HG02973 (cell line): ENCODE results near the gene CAPN9.
"Not testable (repeated sequence)": the region's sequence is repeated elsewhere in the genome, so short reads cannot be mapped to it uniquely, and the experiment has no call there.

Experiments used
- ATAC-seq: cut with Tn5 transposase; IDR thresholded peaks from one replicate; pipeline ENCODE4 v1.9.1; 2021; ENCODE audit warnings: moderate library complexity; ENCODE audit not compliant: unreplicated experiment

The CAPN9 gene

DNA sequence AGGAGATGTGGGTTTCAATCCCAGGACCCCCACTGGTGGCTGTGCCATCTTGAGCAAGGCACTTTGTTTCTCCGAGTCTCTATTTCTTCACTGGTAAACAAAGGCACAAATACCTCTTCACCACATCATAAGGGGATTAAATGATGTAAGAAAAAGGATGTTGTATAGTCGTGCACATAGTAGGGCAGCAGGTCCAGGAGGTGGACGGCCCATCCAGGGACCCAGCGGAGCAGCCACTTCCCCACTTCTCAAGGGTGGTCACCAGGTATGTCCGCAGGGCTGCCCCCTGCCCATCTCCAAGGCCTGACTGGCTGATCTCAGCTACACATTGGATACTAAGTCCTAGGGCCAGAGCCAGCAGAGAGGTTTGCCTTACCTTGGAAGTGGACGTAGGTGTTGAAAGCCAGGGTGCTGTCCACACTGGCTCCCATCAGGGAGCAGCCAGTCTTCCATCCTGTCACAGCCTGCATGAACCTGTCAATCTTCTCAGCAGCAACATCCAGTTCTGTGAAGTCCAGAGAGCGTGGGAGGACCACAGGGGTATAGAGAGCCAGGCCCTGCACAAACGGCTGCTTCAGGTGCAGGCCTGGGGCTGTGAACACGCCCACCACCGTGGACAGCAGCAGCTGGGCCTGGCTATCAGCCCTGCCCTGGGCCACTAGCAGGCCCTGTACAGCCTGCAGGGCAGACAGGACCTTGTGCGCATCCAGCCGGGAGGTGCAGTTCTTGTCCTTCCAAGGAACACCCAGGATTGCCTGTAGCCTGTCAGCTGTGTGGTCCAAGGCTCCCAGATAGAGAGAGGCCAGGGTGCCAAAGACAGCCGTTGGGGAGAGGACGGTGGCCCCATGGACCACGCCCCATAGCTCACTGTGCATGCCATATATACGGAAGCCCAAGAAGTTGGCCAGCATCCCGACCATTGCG lies 37.3 kb upstream of the CAPN9 start:
- ATAC-seq = no peak

DNA sequence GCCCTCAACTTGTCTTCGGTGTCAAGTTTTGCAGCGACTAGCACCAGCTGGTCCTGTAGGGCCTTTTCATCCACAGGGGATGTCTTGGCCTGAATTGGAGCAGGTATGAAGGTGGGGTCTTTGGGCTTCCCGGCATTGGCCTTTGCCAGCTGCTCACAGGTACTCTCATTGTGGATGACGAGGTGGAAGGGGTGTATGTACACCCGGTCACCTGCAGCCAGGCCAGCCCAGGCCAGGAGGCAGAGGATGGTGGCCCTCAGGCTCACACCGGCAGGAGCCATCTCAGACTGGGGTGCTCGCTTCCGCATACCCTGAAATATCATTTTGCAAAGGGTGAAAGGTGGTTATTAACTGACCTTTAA lies 36.7 kb upstream of the CAPN9 start:
- no peak for ATAC-seq

DNA sequence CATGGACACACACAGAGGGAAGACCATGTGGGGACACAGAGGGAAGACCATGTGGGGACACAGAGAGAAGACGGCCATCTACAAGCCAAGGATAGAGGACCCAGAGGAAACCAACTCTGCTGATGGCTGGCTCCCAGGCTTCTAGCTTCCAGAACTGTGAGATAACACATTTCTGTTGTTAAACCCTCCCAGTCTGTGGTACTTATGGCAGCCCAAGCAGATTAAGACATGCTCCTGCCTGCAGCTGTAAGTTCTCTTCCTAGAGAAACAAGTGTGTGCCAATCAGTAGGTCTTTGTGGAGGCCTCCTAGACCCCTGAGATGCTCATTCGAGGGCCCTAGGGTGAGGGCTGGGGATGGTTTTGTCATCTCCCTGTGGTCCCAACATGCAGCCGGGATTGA lies 35.9 kb upstream of the CAPN9 start:
- ATAC-seq = no peak

- no peak for ATAC-seq
Observed at GRCh38 chr1:230712470-230712942, 34.7 kb upstream of the CAPN9 start.

GRCh38 chr1:230713138-230713537 lies 34.0 kb upstream of the CAPN9 start:
- no peak for ATAC-seq

GRCh38 chr1:230713547-230713914 lies 33.7 kb upstream of the CAPN9 start:
- no peak for ATAC-seq

GRCh38 chr1:230713915-230714764 lies 33.0 kb upstream of the CAPN9 start, which contains the start of gene AGT:
TSS of gene AGT (minus strand) at chr1:230714122. CDS start at chr1:230710823, 3,299 bp downstream.
- no peak for ATAC-seq

- ATAC-seq = no peak
Observed at GRCh38 chr1:230715510-230715909, 31.7 kb upstream of the CAPN9 start.

- ATAC-seq = not testable (repeated sequence)
Observed at GRCh38 chr1:230716453-230716852, 30.7 kb upstream of the CAPN9 start.

DNA sequence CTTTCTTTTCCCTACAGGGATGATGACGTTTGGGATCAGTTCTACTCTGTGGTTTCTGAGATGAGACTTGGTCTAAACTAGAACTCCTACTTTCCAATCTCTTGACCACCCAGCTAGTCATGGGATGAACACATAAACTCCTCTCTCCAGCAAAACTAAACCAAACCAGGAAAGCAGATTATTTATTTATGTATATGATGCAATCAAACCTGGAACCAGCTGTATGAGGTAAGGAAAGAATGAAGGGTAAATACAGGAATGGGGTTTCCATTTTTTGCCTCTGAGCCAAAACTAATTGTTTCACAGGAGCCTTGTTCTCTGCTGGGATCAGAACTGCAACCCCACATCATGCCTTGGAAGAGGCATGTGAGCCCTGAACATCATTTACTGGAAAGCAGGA lies 29.9 kb upstream of the CAPN9 start:
- no peak for ATAC-seq

GRCh38 chr1:230721849-230722522 lies 25.2 kb upstream of the CAPN9 start:
- not testable (repeated sequence) for ATAC-seq

- ATAC-seq = no peak
Observed at GRCh38 chr1:230725256-230726012, 21.8 kb upstream of the CAPN9 start.

- no peak for ATAC-seq
Observed at GRCh38 chr1:230728710-230729392, 18.3 kb upstream of the CAPN9 start.

GRCh38 chr1:230730977-230731376 lies 16.2 kb upstream of the CAPN9 start:
- no peak for ATAC-seq

DNA sequence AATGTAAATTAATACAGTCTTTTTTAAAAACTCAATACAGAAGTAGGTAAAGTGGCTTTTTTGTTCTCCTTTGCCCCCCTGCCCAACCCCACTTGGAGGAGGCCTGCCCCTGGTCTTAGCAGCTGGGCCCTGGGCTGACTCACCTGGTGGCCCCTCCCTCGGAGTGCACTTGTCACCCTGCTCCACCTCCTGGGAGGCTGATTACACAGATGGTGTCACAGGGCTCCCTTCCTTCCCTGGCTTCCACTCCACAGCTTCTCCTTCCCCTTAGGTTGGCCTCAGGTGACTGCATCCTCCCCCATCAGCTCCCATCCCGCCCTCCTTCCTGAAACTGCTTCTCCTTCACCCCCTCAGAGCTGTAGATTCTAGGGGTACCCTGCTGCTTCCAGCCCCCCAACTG lies 11.7 kb upstream of the CAPN9 start:
- ATAC-seq = no peak

DNA sequence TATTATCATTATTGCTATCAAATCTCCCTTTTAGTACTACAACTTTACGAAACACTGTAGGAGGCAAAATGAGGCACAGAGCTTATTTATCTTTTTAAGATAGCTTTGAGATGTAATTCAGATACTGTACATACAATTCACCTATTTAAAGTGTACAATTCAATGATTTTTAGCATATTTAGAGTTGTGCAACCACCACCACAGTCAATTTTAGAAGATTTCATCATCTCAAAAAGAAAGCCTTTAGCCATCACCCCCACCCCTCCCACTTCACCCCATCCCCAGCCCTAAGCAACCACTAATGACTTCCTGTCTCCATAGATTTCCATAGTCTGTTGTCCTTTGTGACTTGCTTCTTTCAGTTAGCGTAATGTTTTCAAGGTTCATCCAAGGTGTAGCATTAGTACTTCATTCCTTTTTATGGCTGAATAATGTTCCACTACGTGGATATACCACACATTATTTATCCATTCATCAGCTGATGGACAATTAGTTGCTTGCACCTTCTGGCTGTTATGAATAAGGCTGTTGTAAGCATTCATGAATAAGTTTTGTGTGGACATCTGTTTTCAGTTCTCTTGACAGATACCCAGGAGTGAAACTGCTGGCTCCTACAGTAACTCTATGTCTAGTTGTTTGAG lies 9.4 kb upstream of the CAPN9 start:
- no peak for ATAC-seq

DNA sequence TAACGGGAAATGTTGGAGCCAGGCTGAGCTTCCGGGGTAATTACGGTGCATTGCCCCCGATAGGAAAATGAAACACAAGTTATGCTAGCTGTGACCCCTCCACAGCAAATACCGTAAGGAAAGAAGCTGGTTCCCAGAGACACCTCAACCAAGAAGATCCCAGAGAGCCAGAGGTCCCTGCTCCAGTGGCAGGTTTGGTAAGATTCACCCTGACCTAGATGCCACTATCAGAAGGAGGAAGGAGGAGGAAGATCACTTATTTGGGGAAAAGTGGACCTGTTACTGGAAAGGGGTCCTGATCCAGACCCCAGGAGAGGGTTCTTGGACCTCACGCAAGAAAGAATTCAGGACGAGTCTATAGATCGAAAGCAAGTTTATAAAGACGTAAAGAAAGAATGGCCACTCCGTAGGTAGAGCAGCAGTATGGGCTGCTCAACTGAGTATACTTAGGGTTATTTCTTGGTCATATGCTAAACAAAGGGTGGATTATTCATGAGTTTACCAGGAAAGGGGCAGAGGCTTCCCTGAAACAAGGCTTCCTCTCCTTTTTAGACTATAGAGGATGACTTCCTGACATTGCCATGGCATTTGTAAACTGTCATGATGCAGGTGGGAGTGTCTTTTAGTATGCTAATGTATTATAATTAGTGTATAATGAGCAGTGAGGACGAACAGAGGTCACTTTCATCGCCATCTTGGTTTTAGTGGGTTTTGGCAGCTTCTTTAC lies 7.5 kb upstream of the CAPN9 start:
- no peak for ATAC-seq

GRCh38 chr1:230743899-230744298 lies 3.3 kb upstream of the CAPN9 start:
- ATAC-seq = no peak

DNA sequence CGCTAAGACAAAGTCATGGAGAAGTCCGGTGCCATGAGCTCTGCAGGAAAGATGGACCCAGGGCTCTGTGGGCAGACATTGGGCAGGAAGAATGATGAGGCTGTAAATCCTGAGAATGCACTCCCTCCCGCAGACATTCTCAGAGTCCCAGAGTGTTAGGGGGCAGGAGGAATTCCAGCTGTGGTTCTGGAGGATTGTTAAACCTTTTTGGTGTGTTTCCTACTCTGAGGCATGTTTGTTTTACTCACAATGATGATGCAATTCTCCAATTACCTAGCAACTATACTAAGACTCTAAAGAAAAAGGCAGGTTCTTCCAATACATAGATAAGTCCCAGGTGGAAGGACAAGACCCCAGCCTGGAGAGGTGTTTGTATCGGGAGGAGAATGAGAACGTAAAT lies 2.8 kb upstream of the CAPN9 start:
- ATAC-seq = no peak
